CD14-positive monocyte (primary cell): ENCODE measurements around the gene PIK3AP1. TPM values are rescaled to one million over a fixed set of nuclear protein-coding genes. Genes with fewer than 3 reads are reported as not detected.

ENCODE experiments used
- DNase-seq, 3 donors: peaks; one replicate each; pipeline ENCODE4 v3.0.0-alpha.2; 2011 to 2022
- H2AFZ ChIP-seq: 2 replicates; pipeline ENCODE4 v1.6.0; 2012; ENCODE audit warnings: mild to moderate bottlenecking, low read depth, low read length, inconsistent platforms; ENCODE audit not compliant: insufficient read depth, poor library complexity, severe bottlenecking
- H3K27ac ChIP-seq, 2 donors: 1 replicate in 1 of 2; 2 replicates in 1 of 2; pipeline ENCODE4 v1.5.1; 2012 to 2013; ENCODE audit warnings: low read length in 2 of 2, control low read depth in 1 of 2, inconsistent platforms in 1 of 2, low read depth in 1 of 2, mild to moderate bottlenecking in 1 of 2
- H3K27me3 ChIP-seq, 2 donors: one replicate each; pipeline versions ENCODE4 v1.6.0 to v1.6.1; 2011 to 2013; ENCODE audit warnings: low read length in 2 of 2; ENCODE audit not compliant: control insufficient read depth in 2 of 2, insufficient read depth in 2 of 2
- H3K36me3 ChIP-seq, 2 donors: replicated peaks in 1 of 2; 1 replicate in 1 of 2; 2 replicates in 1 of 2; pipeline versions ENCODE4 v1.5.1 to v1.6.1; 2012 to 2013; ENCODE audit warnings: low read length in 2 of 2, control low read depth in 1 of 2, inconsistent platforms in 1 of 2, mild to moderate bottlenecking in 1 of 2; ENCODE audit not compliant: insufficient read depth in 2 of 2, control insufficient read depth in 1 of 2
- H3K4me1 ChIP-seq, 2 donors: 1 replicate in 1 of 2; 2 replicates in 1 of 2; pipeline versions ENCODE4 v1.5.1 to v1.6.1; 2012 to 2013; ENCODE audit warnings: low read length in 2 of 2, control low read depth in 1 of 2, inconsistent platforms in 1 of 2, mild to moderate bottlenecking in 1 of 2, moderate library complexity in 1 of 2; ENCODE audit not compliant: insufficient read depth in 2 of 2, control insufficient read depth in 1 of 2
- H3K4me2 ChIP-seq: replicated peaks from 2 replicates; pipeline ENCODE3; 2012; ENCODE audit warnings: low read length, moderate library complexity, mild to moderate bottlenecking; ENCODE audit not compliant: poor library complexity, severe bottlenecking; ENCODE audit errors: extremely low read depth
- H3K4me3 ChIP-seq, 3 experiments: fragments of 200-600 bp in 1 of 3; sonication (generic) in 1 of 3; replicated peaks in 1 of 3; 1 replicate in 2 of 3; 2 replicates in 1 of 3; pipeline ENCODE4 v1.5.1; 2011 to 2013; ENCODE audit warnings: low read length in 3 of 3, mild to moderate bottlenecking in 3 of 3, control low read depth in 2 of 3, low read depth in 2 of 3, inconsistent platforms in 1 of 3, moderate library complexity in 1 of 3
- H3K79me2 ChIP-seq: 2 replicates; pipeline ENCODE4 v1.6.0; 2012; ENCODE audit warnings: mild to moderate bottlenecking, control low read depth, inconsistent platforms, low read length, moderate library complexity; ENCODE audit not compliant: insufficient read depth
- H3K9ac ChIP-seq: 2 replicates; pipeline ENCODE4 v1.6.0; 2017; ENCODE audit warnings: low read length, mild to moderate bottlenecking; ENCODE audit not compliant: insufficient read depth, poor library complexity, severe bottlenecking
- H3K9me3 ChIP-seq, 2 donors: replicated peaks in 1 of 2; 1 replicate in 1 of 2; 2 replicates in 1 of 2; pipeline versions ENCODE4 v1.5.1 to v1.6.1; 2012 to 2013; ENCODE audit warnings: low read length in 2 of 2, control low read depth in 1 of 2; ENCODE audit not compliant: control insufficient read depth in 1 of 2, insufficient read depth in 1 of 2
- H4K20me1 ChIP-seq: 2 replicates; pipeline ENCODE4 v1.6.0; 2012; ENCODE audit warnings: mild to moderate bottlenecking, low read length, control low read depth, moderate library complexity; ENCODE audit not compliant: insufficient read depth
- H3K27ac Mint-ChIP-seq, 7 donors: one replicate each; pipeline ENCODE4 v1.8.0; 2020; ENCODE audit warnings: mild to moderate bottlenecking in 7 of 7, mixed read lengths in 7 of 7, moderate library complexity in 6 of 7, inconsistent platforms in 2 of 7
- H3K27me3 Mint-ChIP-seq, 3 donors: one replicate each; pipeline ENCODE4 v1.8.0; 2021 to 2022; ENCODE audit warnings: low read depth in 3 of 3, mild to moderate bottlenecking in 3 of 3, mixed read lengths in 3 of 3, moderate library complexity in 3 of 3, inconsistent platforms in 1 of 3
- H3K36me3 Mint-ChIP-seq, 2 donors: one replicate each; pipeline ENCODE4 v1.8.0; 2020; ENCODE audit warnings: mixed read lengths in 2 of 2, inconsistent platforms in 1 of 2, mild to moderate bottlenecking in 1 of 2
- H3K4me1 Mint-ChIP-seq: one replicate; pipeline ENCODE4 v1.8.0; 2020; ENCODE audit warnings: mild to moderate bottlenecking, mixed read lengths
- H3K4me3 Mint-ChIP-seq, 2 donors: one replicate each; pipeline ENCODE4 v1.8.0; 2020; ENCODE audit warnings: mild to moderate bottlenecking in 2 of 2, mixed read lengths in 2 of 2, moderate library complexity in 1 of 2
- H3K9me3 Mint-ChIP-seq, 7 donors: one replicate each; pipeline ENCODE4 v1.8.0; 2020 to 2022; ENCODE audit warnings: mixed read lengths in 7 of 7, mild to moderate bottlenecking in 6 of 7, moderate library complexity in 6 of 7, inconsistent platforms in 2 of 7
- WGBS: methylation state at CpG from one replicate; pipeline ENCODE4 v1.1.5; 2013; ENCODE audit warnings: missing lambda C conversion rate; ENCODE audit not compliant: insufficient coverage; 5-methylcytosine and 5-hydroxymethylcytosine counted together
- intact Hi-C, 2 donors: fragments of 100-400 bp; cut with micrococcal nuclease; formaldehyde crosslinking; loops; one replicate each; pipeline versions ENCODE4 v1.15.0 to v1.15.1; 2023
- polyA plus RNA-seq, 3 donors: library from polyadenylated mRNA; depleted of rRNA in 1 of 3; unstranded in 2 of 3; stranded (reverse) in 1 of 3; fragments of 300-500 nt in 2 of 3; fragments of >200 nt in 1 of 3; fragmentation: Illumina TruSeq in 2 of 3; gene quantifications; 1 replicate in 2 of 3; 2 replicates in 1 of 3; pipeline ENCODE4 v1.2.3, GENCODE V29; 2012 to 2021
- TF ChIP-seq, protein P1 (sequence below): fragments of 200-600 bp; IDR thresholded peaks from one replicate; pipeline ENCODE4 v1.8.0; 2022; ENCODE audit warnings: antibody characterized with exemption, mild to moderate bottlenecking

PIK3AP1 gene
- polyA plus RNA-seq, 3 donors = 95.5 to 157 (median 112) TPM

DNA sequence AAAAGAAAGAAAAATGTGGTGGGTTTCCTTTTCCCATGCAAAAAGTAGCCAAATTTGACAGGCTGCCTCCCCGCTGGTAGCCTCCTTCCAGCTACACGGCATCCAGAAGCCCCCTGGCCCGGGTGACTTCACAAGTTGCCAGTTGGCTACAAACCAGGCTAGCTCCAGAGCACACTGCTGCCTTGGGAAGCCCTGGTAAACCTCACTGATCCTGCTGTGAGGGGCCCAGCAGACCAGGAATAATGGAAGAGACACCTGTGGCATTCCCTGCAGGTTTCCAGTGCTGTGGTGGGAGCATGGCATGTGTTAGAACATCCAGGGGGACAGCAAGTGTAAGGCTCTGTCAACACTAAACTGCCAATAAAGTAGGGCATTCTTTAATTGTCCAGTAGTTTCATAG lies 77.8 kb downstream of the PIK3AP1 start:
- intact Hi-C loops = loop anchor here (2.0 to 10.0 kb wide), 5 partner anchors 75 to 190 kb away; partner anchors contain the start of gene LCOR (in 1 of the 2)
- peaks cover 76 to 95% of the 10 kb centered on the region in 2 donors for H3K36me3 Mint-ChIP-seq

DNA sequence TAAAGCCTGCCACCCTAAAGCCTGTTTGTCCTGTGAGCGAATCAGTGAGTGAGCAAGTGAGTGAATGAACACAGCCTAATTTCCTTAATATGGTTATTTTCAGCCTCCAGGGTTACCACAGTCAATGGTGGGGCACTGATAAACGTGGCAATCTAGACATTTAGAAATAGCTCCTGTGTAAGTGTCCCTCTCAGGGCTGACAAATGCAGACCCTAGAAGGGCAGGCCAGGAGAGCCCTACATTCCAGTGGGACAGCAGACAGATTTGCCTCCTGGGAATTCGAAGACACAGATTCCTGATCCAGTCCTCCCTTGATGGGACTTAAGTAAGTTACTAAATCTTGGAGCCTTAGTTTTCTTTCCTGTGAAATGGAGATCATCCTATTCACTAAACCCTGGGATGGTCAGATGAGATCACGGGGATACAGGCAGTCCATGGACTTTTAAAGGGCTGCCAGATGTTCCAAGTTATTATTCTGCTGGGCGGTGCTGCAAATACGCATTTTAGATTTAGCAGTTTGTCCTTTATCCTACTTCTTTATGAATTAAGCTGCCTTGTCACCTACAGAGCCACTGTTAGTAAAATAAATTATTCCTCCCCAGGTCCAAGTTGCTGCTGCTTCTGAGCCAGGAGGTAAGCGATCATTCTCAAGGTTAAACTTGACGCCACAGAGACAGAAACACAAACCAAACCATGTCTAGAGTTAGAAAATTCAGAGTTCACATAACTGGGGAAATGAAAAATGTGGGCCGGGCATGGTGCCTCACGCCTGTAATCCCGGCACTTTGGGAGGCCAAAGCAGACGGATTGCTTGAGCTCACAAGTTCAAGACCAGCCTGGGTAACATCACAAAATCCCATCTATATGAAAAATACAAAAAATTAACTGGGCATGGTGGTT lies 78.7 kb downstream of the PIK3AP1 start:
- H3K4me1 Mint-ChIP-seq = peaks cover 30% of the 10 kb centered on the region

More for the DNA sequence above, 77.8 kb downstream of the PIK3AP1 start:
- Mint-ChIP-seq H3K27ac (peak overlapping the region in 5 of 7 donors; percentile 19 to 61 (median 37)), H3K4me3 (no peak overlapping the region), H3K9me3 (peaks cover 0 to 3% (median 0%) of the 10 kb centered on the region in 7 donors), H3K27me3 (peaks cover 0 to 8% (median 0%) of the 10 kb centered on the region in 3 donors), H3K4me1 (peaks cover 39% of the 10 kb centered on the region)
- Histone ChIP-seq H4K20me1 (peaks cover 60% of the 10 kb centered on the region), H3K4me3 (no peak overlapping the region), H3K4me1 (peaks cover 30 to 36% of the 10 kb centered on the region in 2 donors), H3K36me3 (peaks cover 43 to 88% of the 10 kb centered on the region in 2 donors), H3K27me3 (no peaks in the 10 kb centered on the region), H3K9me3 (no peaks in the 10 kb centered on the region), H3K79me2 (peaks cover 71% of the 10 kb centered on the region), H3K27ac (no peak overlapping the region), H3K4me2 (no peak overlapping the region), H3K9ac (no peak overlapping the region), H2AFZ (no peak overlapping the region)
- TF ChIP-seq, protein P1, sequence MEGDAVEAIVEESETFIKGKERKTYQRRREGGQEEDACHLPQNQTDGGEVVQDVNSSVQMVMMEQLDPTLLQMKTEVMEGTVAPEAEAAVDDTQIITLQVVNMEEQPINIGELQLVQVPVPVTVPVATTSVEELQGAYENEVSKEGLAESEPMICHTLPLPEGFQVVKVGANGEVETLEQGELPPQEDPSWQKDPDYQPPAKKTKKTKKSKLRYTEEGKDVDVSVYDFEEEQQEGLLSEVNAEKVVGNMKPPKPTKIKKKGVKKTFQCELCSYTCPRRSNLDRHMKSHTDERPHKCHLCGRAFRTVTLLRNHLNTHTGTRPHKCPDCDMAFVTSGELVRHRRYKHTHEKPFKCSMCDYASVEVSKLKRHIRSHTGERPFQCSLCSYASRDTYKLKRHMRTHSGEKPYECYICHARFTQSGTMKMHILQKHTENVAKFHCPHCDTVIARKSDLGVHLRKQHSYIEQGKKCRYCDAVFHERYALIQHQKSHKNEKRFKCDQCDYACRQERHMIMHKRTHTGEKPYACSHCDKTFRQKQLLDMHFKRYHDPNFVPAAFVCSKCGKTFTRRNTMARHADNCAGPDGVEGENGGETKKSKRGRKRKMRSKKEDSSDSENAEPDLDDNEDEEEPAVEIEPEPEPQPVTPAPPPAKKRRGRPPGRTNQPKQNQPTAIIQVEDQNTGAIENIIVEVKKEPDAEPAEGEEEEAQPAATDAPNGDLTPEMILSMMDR = no peak
- 89% methylated on average over 3 of the region's 3 CpGs for WGBS
- no peak for DNase-seq

More for the DNA sequence above, 78.7 kb downstream of the PIK3AP1 start:
- 84% methylated on average over 5 of the region's 12 CpGs for WGBS
- no peaks in the 10 kb centered on the region for H3K27me3 ChIP-seq
- no peak overlapping the region for H3K4me3 Mint-ChIP-seq
- no peak for DNase-seq
- H3K9me3 Mint-ChIP-seq = peaks cover 0 to 3% (median 0%) of the 10 kb centered on the region in 7 donors
- peaks cover 48 to 88% of the 10 kb centered on the region in 2 donors for H3K36me3 ChIP-seq
- peak overlapping the region in 6 of 7 donors; percentile 33 to 80 (median 68) for H3K27ac Mint-ChIP-seq
- peaks cover 80% of the 10 kb centered on the region for H3K79me2 ChIP-seq
- H3K4me1 ChIP-seq = peaks cover 21 to 28% of the 10 kb centered on the region in 2 donors
- intact Hi-C loops = loop anchor here (2.0 to 10.0 kb wide), 5 partner anchors 76 to 191 kb away; partner anchors contain the start of gene LCOR (in 1 of the 2)
- peaks cover 69% of the 10 kb centered on the region for H4K20me1 ChIP-seq
- H3K9ac ChIP-seq = no peak overlapping the region
- peaks cover 73 to 95% of the 10 kb centered on the region in 2 donors for H3K36me3 Mint-ChIP-seq
- no peak overlapping the region for H2AFZ ChIP-seq
- no peaks in the 10 kb centered on the region for H3K9me3 ChIP-seq
- no peak overlapping the region for H3K4me2 ChIP-seq
- TF ChIP-seq, protein P1 = no peak
- no peak overlapping the region for H3K4me3 ChIP-seq
- H3K27ac ChIP-seq = peak overlapping the region in 1 of 2 donors; percentile 49
- H3K27me3 Mint-ChIP-seq = peaks cover 0 to 8% (median 0%) of the 10 kb centered on the region in 3 donors
